Endothelial cell of umbilical vein (primary cell): ENCODE data around the gene RGL3. TPM values are rescaled to one million over a fixed set of nuclear protein-coding genes. Genes with fewer than 3 reads are reported as not detected.
A peak's percentile ranks its signal among the peaks of the same experiment; 100 is the strongest.

Experiments
- BruUV-seq: library from RNA; stranded (reverse); fragments of 400-500 nt; replicated peaks from 2 replicates; lab custom pipeline; 2021; lab: Mats Ljungman, UMichigan
- CTCF ChIA-PET: fragments of 300-600, 350-600 bp; sonication (Branson Sonifier 250); formaldehyde crosslinking; loops from one replicate; lab custom pipeline; 2021; ENCODE audit warnings: antibody characterized with exemption, inconsistent platforms; lab: Charles Lee
- POLR2A ChIA-PET: fragments of 300-600, 350-600 bp; sonication (Branson Sonifier 250); formaldehyde crosslinking; loops from one replicate; lab custom pipeline; 2021; ENCODE audit warnings: antibody characterized with exemption, inconsistent platforms; lab: Charles Lee
- DNase-seq: peaks from one replicate; pipeline ENCODE4 v3.0.0-alpha.2; 2011; ENCODE audit warnings: low read depth, low spot score
- FAIRE-seq: peaks from 2 replicates; lab custom pipeline; 2011; peaks lifted over from hg19 to GRCh38; lab: Jason Lieb, UNC
- H2AFZ ChIP-seq: 2 replicates; pipeline ENCODE4 v1.6.0; 2012; ENCODE audit warnings: low read depth, low read length, control low read depth, inconsistent platforms
- H3K27ac ChIP-seq: 2 replicates; pipeline ENCODE4 v1.5.1; 2011; ENCODE audit warnings: low read depth, mild to moderate bottlenecking, control low read depth, low read length, moderate library complexity; ENCODE audit not compliant: insufficient read depth
- H3K27me3 ChIP-seq, 2 experiments: 2 replicates each; pipeline versions ENCODE4 v1.6.0 to v1.6.1; 2011; ENCODE audit warnings: low read length in 2 of 2, mixed read lengths in 1 of 2; ENCODE audit not compliant: control insufficient read depth in 2 of 2, insufficient read depth in 2 of 2
- H3K36me3 ChIP-seq, 2 experiments: 2 replicates in 1 of 2; 3 replicates in 1 of 2; pipeline ENCODE4 v1.5.1; 2011; ENCODE audit warnings: low read length in 2 of 2, mild to moderate bottlenecking in 1 of 2, moderate library complexity in 1 of 2; ENCODE audit not compliant: control insufficient read depth in 2 of 2, insufficient read depth in 2 of 2; ENCODE audit errors: extremely low read depth in 1 of 2
- H3K4me1 ChIP-seq: 3 replicates; pipeline ENCODE4 v1.5.1; 2011; ENCODE audit warnings: mild to moderate bottlenecking, low read length; ENCODE audit not compliant: control insufficient read depth, insufficient read depth; ENCODE audit errors: extremely low read depth
- H3K4me2 ChIP-seq: 2 replicates; pipeline ENCODE4 v1.6.1; 2011; ENCODE audit warnings: low read length, control low read depth, mixed read lengths; ENCODE audit not compliant: insufficient read depth
- H3K4me3 ChIP-seq, 3 experiments: fragments of 200-600 bp in 1 of 3; sonication (generic), shearing (Covaris generic) in 1 of 3; replicated peaks in 1 of 3; 2 replicates each; pipeline ENCODE4 v1.5.1; 2011 to 2016; ENCODE audit warnings: control low read depth in 3 of 3, low read length in 3 of 3, mild to moderate bottlenecking in 2 of 3, inconsistent platforms in 1 of 3, low read depth in 1 of 3, moderate library complexity in 1 of 3; ENCODE audit not compliant: insufficient read depth in 1 of 3
- H3K79me2 ChIP-seq: 2 replicates; pipeline ENCODE4 v1.6.0; 2012; ENCODE audit warnings: low read length, inconsistent platforms; ENCODE audit not compliant: control insufficient read depth, insufficient read depth
- H3K9ac ChIP-seq: replicated peaks from 2 replicates; pipeline ENCODE3; 2011; ENCODE audit warnings: low read length, control low read depth; ENCODE audit not compliant: insufficient read depth; ENCODE audit errors: extremely low read depth
- H3K9me1 ChIP-seq: replicated peaks from 3 replicates; pipeline ENCODE4 v1.6.0; 2011; ENCODE audit warnings: mild to moderate bottlenecking, low read length; ENCODE audit not compliant: control insufficient read depth, insufficient read depth; ENCODE audit errors: extremely low read depth
- H3K9me3 ChIP-seq: replicated peaks from 2 replicates; pipeline ENCODE4 v1.5.1; 2012; ENCODE audit warnings: low read length, inconsistent platforms; ENCODE audit not compliant: control insufficient read depth, insufficient read depth
- H4K20me1 ChIP-seq: replicated peaks from 2 replicates; pipeline ENCODE3; 2011; ENCODE audit warnings: mild to moderate bottlenecking, low read length; ENCODE audit not compliant: control insufficient read depth, insufficient read depth; ENCODE audit errors: extremely low read depth
- CTCF ChIP-seq, 2 donors: IDR thresholded peaks; 1 replicate in 1 of 2; 2 replicates in 1 of 2; pipeline ENCODE4 v1.5.1; 2011; ENCODE audit warnings: low read length in 2 of 2, mild to moderate bottlenecking in 2 of 2, moderate library complexity in 2 of 2, control low read depth in 1 of 2, inconsistent platforms in 1 of 2, low read depth in 1 of 2; ENCODE audit not compliant: insufficient read depth in 1 of 2; ENCODE audit errors: extremely low read depth in 1 of 2
- EZH2 ChIP-seq: IDR thresholded peaks from 2 replicates; pipeline ENCODE4 v1.6.1; 2012; ENCODE audit warnings: borderline replicate concordance, low read depth, mild to moderate bottlenecking, moderate library complexity, low read length, inconsistent platforms; ENCODE audit not compliant: severe bottlenecking
- FOS ChIP-seq: IDR thresholded peaks from 2 replicates; pipeline ENCODE4 v1.6.1; 2011; ENCODE audit warnings: mild to moderate bottlenecking, low read length, moderate library complexity, borderline replicate concordance; ENCODE audit not compliant: insufficient read depth
- GATA2 ChIP-seq: IDR thresholded peaks from 2 replicates; pipeline ENCODE4 v1.7.0; 2011; ENCODE audit warnings: low read depth, mild to moderate bottlenecking, moderate library complexity, mixed read lengths, low read length; ENCODE audit not compliant: insufficient read length, insufficient read depth
- JUN ChIP-seq: IDR thresholded peaks from 2 replicates; pipeline ENCODE4 v1.6.1; 2011; ENCODE audit warnings: borderline replicate concordance, low read depth; ENCODE audit not compliant: insufficient read length, insufficient read depth
- MAX ChIP-seq: IDR thresholded peaks from 2 replicates; pipeline ENCODE4 v1.6.1; 2011; ENCODE audit not compliant: insufficient read depth, insufficient read length
- MYC ChIP-seq: IDR thresholded peaks from one replicate; pipeline ENCODE4 v1.6.1; 2011; ENCODE audit warnings: mild to moderate bottlenecking, low read depth, low read length
- POLR2A ChIP-seq: IDR thresholded peaks from 2 replicates; pipeline ENCODE4 v1.6.1; 2012; ENCODE audit warnings: low read depth, mild to moderate bottlenecking, control low read depth, low read length
- POLR2AphosphoS5 ChIP-seq: IDR thresholded peaks from 2 replicates; pipeline ENCODE4 v1.6.1; 2012; ENCODE audit warnings: low read depth, mild to moderate bottlenecking, control low read depth, low read length, moderate library complexity; ENCODE audit not compliant: insufficient read depth
- dilution Hi-C: fragments of 300-500 bp; cut with MboI; formaldehyde crosslinking; loops from one replicate; pipeline ENCODE4 v1.15.0; 2019; ENCODE audit warnings: low sequenced_read_pairs; ENCODE audit not compliant: extremely low pct_ligation_motif_present
- intact Hi-C: fragments of 100-400 bp; cut with micrococcal nuclease; formaldehyde crosslinking; loops from one replicate; pipeline ENCODE4 v1.10.0; 2022
- polyA plus RNA-seq, 4 experiments: library from polyadenylated mRNA; depleted of rRNA in 3 of 4; stranded (reverse) in 3 of 4; unstranded in 1 of 4; fragments of >200 nt; gene quantifications; 2 replicates each; pipeline versions ENCODE4 v1.2.1 to v1.2.3, GENCODE V29; 2011 to 2012; ENCODE audit warnings: missing spikeins in 1 of 4
- total RNA-seq: library from RNA; stranded (reverse); gene quantifications from 2 replicates; pipeline ENCODE4 v1.2.3, GENCODE V29; 2021

Gene RGL3
- total and polyA plus RNA-seq, 2 donors (not counting 3 experiments of a cell fraction or from before 2014, with no cell fraction given), result 0.23 to 5.2 TPM

- no peak for FAIRE-seq
- ChIA-PET CTCF (interaction anchor here (1.0 kb wide), 1 partner anchor 25 kb away, joined by 3 read pairs; no protein-coding TSS in a partner anchor), POLR2A (no interaction called here)
- TF ChIP-seq CTCF (IDR thresholded peaks at IDR 0.05; ENCODE audit: extremely low read depth in 1 of 2, insufficient read depth in 1 of 2, low read depth in 1 of 2, low read length in 2 of 2) (no peak), GATA2 (no peak), JUN (no peak), EZH2 (no peak), POLR2A (no peak), FOS (no peak), MAX (no peak), MYC (no peak), POLR2AphosphoS5 (no peak)
- dilution Hi-C loops (no loop called here), intact Hi-C loops (no loop called here)
- no peak for DNase-seq
- H3K27me3 ChIP-seq, result no peaks in the 10 kb centered on the region
- no peak overlapping the region for H3K9ac ChIP-seq
- no peak overlapping the region for H3K27ac ChIP-seq
- H3K4me2 ChIP-seq, result peak overlapping the region; percentile 0
- no peaks in the 10 kb centered on the region for H3K4me1 ChIP-seq
- H3K9me3 ChIP-seq, result no peaks in the 10 kb centered on the region
- H3K4me3 ChIP-seq, result peak overlapping the region in 2 of 3 experiments; percentile 1 to 74
- H4K20me1 ChIP-seq, result no peaks in the 10 kb centered on the region
- peaks cover 0 to 2% of the 10 kb centered on the region in 2 experiments for H3K36me3 ChIP-seq
- no peaks in the 10 kb centered on the region for H3K79me2 ChIP-seq
- H2AFZ ChIP-seq, result no peak overlapping the region
- TSS peak; percentile 18 for BruUV-seq
- no peaks in the 10 kb centered on the region for H3K9me1 ChIP-seq
Observed at GRCh38 chr19:11356074-11356397, 63.1 kb downstream of the RGL3 start.
